GM12878 (cell line): ENCODE measurements around the gene ARL15.

Source experiments
- ATF2 ChIP-seq: IDR thresholded peaks from 2 replicates; pipeline ENCODE4 v1.6.1; 2012; ENCODE audit warnings: low read length, inconsistent platforms
- CBX3 ChIP-seq: fragments of 200-600 bp; sonication (generic); IDR thresholded peaks from 2 replicates; pipeline ENCODE4 v1.6.1; 2016; ENCODE audit warnings: low read depth, borderline replicate concordance
- PAX5 ChIP-seq: IDR thresholded peaks from 2 replicates; pipeline ENCODE4 v1.6.1; 2011; ENCODE audit warnings: low read depth, low read length, borderline replicate concordance
- POLR2AphosphoS5 ChIP-seq: IDR thresholded peaks from 2 replicates; pipeline ENCODE4 v1.6.1; 2011; ENCODE audit warnings: mild to moderate bottlenecking, low read length, inconsistent platforms
- ZNF217 ChIP-seq: fragments of 450-650 bp; IDR thresholded peaks from 2 replicates; pipeline ENCODE4 v1.6.1; 2017; ENCODE audit warnings: antibody characterized with exemption, mild to moderate bottlenecking
- TF ChIP-seq, protein P1 (sequence below): IDR thresholded peaks from 2 replicates; pipeline ENCODE4 v1.6.1; 2011; ENCODE audit warnings: low read depth, low read length, improper control_type of control experiment, borderline replicate concordance
- TF ChIP-seq, protein P2 (sequence below), 3 experiments: IDR thresholded peaks in 2 of 3; conservative IDR thresholded peaks in 1 of 3; 2 replicates each; pipeline ENCODE4 v1.5.1; 2011; ENCODE audit warnings: low read depth in 3 of 3, low read length in 3 of 3, mild to moderate bottlenecking in 3 of 3, control low read depth in 2 of 3, moderate library complexity in 2 of 3, inconsistent platforms in 1 of 3, mixed read lengths in 1 of 3; ENCODE audit not compliant: control insufficient read depth in 2 of 3, insufficient read depth in 1 of 3; ENCODE audit errors: extremely low read depth in 1 of 3

DNA sequence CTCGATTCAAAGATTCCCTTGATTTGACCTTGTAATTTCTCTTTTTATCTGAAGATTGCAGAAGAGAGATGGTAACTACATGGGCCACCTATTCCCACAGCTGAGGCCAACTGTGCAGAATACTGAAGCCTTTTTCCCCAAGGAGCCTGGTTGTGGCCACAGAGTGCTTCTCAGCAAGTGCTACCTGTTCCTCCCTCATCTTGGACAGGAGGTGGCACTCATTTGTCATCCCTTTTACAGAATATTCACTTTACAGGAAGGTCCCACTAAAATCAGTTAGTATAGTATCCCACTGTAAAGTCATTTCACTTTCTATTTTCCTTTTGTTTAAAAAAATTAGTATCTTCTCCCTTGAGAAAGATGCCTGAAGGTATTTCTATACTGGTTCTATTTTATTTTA, 346.4 kb downstream of the ARL15 start:
- TF ChIP-seq ATF2, result no peak
- TF ChIP-seq, protein P1, sequence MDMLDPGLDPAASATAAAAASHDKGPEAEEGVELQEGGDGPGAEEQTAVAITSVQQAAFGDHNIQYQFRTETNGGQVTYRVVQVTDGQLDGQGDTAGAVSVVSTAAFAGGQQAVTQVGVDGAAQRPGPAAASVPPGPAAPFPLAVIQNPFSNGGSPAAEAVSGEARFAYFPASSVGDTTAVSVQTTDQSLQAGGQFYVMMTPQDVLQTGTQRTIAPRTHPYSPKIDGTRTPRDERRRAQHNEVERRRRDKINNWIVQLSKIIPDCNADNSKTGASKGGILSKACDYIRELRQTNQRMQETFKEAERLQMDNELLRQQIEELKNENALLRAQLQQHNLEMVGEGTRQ, result no peak
- no peak for TF ChIP-seq POLR2AphosphoS5
- no peak for TF ChIP-seq ZNF217
- TF ChIP-seq PAX5, result no peak
- TF ChIP-seq CBX3, result no peak
- TF ChIP-seq, protein P2, sequence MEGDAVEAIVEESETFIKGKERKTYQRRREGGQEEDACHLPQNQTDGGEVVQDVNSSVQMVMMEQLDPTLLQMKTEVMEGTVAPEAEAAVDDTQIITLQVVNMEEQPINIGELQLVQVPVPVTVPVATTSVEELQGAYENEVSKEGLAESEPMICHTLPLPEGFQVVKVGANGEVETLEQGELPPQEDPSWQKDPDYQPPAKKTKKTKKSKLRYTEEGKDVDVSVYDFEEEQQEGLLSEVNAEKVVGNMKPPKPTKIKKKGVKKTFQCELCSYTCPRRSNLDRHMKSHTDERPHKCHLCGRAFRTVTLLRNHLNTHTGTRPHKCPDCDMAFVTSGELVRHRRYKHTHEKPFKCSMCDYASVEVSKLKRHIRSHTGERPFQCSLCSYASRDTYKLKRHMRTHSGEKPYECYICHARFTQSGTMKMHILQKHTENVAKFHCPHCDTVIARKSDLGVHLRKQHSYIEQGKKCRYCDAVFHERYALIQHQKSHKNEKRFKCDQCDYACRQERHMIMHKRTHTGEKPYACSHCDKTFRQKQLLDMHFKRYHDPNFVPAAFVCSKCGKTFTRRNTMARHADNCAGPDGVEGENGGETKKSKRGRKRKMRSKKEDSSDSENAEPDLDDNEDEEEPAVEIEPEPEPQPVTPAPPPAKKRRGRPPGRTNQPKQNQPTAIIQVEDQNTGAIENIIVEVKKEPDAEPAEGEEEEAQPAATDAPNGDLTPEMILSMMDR (IDR thresholded peaks at IDR 0.05 in 2 of 3, conservative IDR thresholded peaks at IDR 0.05 in 1 of 3; ENCODE audit: control insufficient read depth in 2 of 3, extremely low read depth in 1 of 3, insufficient read depth in 1 of 3, low read depth in 3 of 3, low read length in 3 of 3), result no peak; a peak in 1 of 6 replicates
